ENCODE measurements around the gene PAPPA.

PAPPA gene

GRCh38 chr9:116409638-116410037 is 256.0 kb downstream of the PAPPA start:
- TF ChIP-seq SP2 (tag by site-specific recombination; IDR thresholded peaks at IDR 0.05) (no peak), ZNF488 (tag by site-specific recombination; IDR thresholded peaks at IDR 0.05) (no peak), ZNF114 (tag by site-specific recombination; IDR thresholded peaks at IDR 0.05) (no peak), ZNF423 (tag by site-specific recombination; IDR thresholded peaks at IDR 0.05) (no peak), SCRT2 (tag by site-specific recombination; IDR thresholded peaks at IDR 0.05) (no peak), ZSCAN18 (tag by site-specific recombination; IDR thresholded peaks at IDR 0.05) (no peak)
- ChIA-PET POLR2A (no interaction called here), CTCF (no interaction called here)
- Histone ChIP-seq H3K9me3 (ENCODE audit: control insufficient read depth, insufficient read depth, low read depth, low read length) (no peaks in the 10 kb centered on the region), H3K27ac (ENCODE audit: extremely low read depth, low read depth, low read length) (no peak overlapping the region), H3K36me3 (ENCODE audit: control insufficient read depth in 2 of 2, insufficient read depth in 1 of 2, low read length in 2 of 2) (no peaks in the 10 kb centered on the region), H3K4me3 (ENCODE audit: low read depth, low read length) (no peak overlapping the region), H3K4me1 (ENCODE audit: control insufficient read depth, insufficient read depth, low read length) (no peaks in the 10 kb centered on the region)

- Histone ChIP-seq H3K4me1 (ENCODE audit: control insufficient read depth, insufficient read depth, low read length) (no peaks in the 10 kb centered on the region), H3K27ac (ENCODE audit: extremely low read depth, low read depth, low read length) (no peak overlapping the region), H3K9me3 (ENCODE audit: control insufficient read depth, insufficient read depth, low read depth, low read length) (no peaks in the 10 kb centered on the region), H3K36me3 (ENCODE audit: control insufficient read depth in 2 of 2, insufficient read depth in 1 of 2, low read length in 2 of 2) (no peaks in the 10 kb centered on the region), H3K4me3 (ENCODE audit: low read depth, low read length) (no peak overlapping the region)
- ChIA-PET POLR2A (no interaction called here), CTCF (no interaction called here)
- TF ChIP-seq ZNF121 (tag by site-specific recombination; IDR thresholded peaks at IDR 0.05) (no peak), TSHZ1 (tag by site-specific recombination; IDR thresholded peaks at IDR 0.05; ENCODE audit: borderline replicate concordance) (no peak), ZNF626 (tag by site-specific recombination; IDR thresholded peaks at IDR 0.05) (no peak), OSR2 (tag by site-specific recombination; IDR thresholded peaks at IDR 0.05) (no peak), HIC1 (tag by site-specific recombination; IDR thresholded peaks at IDR 0.05) (no peak), ZNF623 (tag by site-specific recombination; IDR thresholded peaks at IDR 0.05) (no peak), TCF7L2 (IDR thresholded peaks at IDR 0.05; ENCODE audit: borderline replicate concordance, low read depth, low read length) (no peak), ZNF211 (tag by site-specific recombination; IDR thresholded peaks at IDR 0.05; ENCODE audit: low read depth) (no peak), ZNF2 (tag by site-specific recombination; IDR thresholded peaks at IDR 0.05) (no peak), MYNN (tag by site-specific recombination; IDR thresholded peaks at IDR 0.05; ENCODE audit: borderline replicate concordance) (no peak), ZNF521 (tag by site-specific recombination; IDR thresholded peaks at IDR 0.05) (no peak), ZNF777 (tag by site-specific recombination; IDR thresholded peaks at IDR 0.05; ENCODE audit: borderline replicate concordance) (no peak), ZNF768 (tag by site-specific recombination; IDR thresholded peaks at IDR 0.05) (no peak), PRDM2 (tag by site-specific recombination; IDR thresholded peaks at IDR 0.05; ENCODE audit: borderline replicate concordance) (no peak)
These were observed 257.9 kb downstream of the PAPPA start for GRCh38 chr9:116411506-116411905.

Measured in HEK293 (cell line).